AG04450 (cell line): Measurements from ENCODE around the gene MACROD2. TPM values are rescaled to one million over a fixed set of nuclear protein-coding genes. Genes with fewer than 3 reads are reported as not detected.

Source experiments
- CTCF ChIA-PET: fragments of 300-600, 350-600 bp; formaldehyde crosslinking; extraction: SDS; loops from one replicate; lab custom pipeline; 2022; ENCODE audit warnings: antibody characterized with exemption, inconsistent platforms; lab: Charles Lee
- POLR2A ChIA-PET: fragments of 350-600 bp; formaldehyde crosslinking; extraction: SDS; loops from one replicate; lab custom pipeline; 2021; ENCODE audit warnings: antibody characterized with exemption, inconsistent platforms; lab: Yijun Ruan, JAX
- DNase-seq: peaks from one replicate; pipeline ENCODE4 v3.0.0-alpha.2; 2011; ENCODE audit warnings: low read depth, low spot score
- H3K27ac ChIP-seq: one replicate; pipeline ENCODE4 v1.5.1; 2012; ENCODE audit warnings: low read depth, low read length, control low read depth
- H3K27me3 ChIP-seq: one replicate; pipeline ENCODE4 v1.6.0; 2012; ENCODE audit warnings: low read length; ENCODE audit not compliant: control insufficient read depth, insufficient read depth
- H3K4me3 ChIP-seq: 2 replicates; pipeline ENCODE4 v1.5.1; 2011; ENCODE audit warnings: mild to moderate bottlenecking, low read depth, low read length, control low read depth
- H3K9me3 ChIP-seq: 2 replicates; pipeline ENCODE4 v1.5.1; 2012; ENCODE audit warnings: low read length; ENCODE audit not compliant: control insufficient read depth, insufficient read depth
- polyA plus RNA-seq: library from polyadenylated mRNA; depleted of rRNA; stranded (reverse); fragments of >200 nt; gene quantifications from 2 replicates; pipeline ENCODE4 v1.2.3, GENCODE V29; 2011
- TF ChIP-seq, protein P1 (sequence below): IDR thresholded peaks from 2 replicates; pipeline ENCODE4 v1.5.1; 2011; ENCODE audit warnings: low read depth, low read length, control low read depth, inconsistent platforms

Gene MACROD2
- polyA plus RNA-seq, 1 experiment: 0.02 TPM

GRCh38 chr20:15288106-15288505, 1292.8 kb downstream of the MACROD2 start:
- no peaks in the 10 kb centered on the region for H3K9me3 ChIP-seq
- TF ChIP-seq, protein P1, sequence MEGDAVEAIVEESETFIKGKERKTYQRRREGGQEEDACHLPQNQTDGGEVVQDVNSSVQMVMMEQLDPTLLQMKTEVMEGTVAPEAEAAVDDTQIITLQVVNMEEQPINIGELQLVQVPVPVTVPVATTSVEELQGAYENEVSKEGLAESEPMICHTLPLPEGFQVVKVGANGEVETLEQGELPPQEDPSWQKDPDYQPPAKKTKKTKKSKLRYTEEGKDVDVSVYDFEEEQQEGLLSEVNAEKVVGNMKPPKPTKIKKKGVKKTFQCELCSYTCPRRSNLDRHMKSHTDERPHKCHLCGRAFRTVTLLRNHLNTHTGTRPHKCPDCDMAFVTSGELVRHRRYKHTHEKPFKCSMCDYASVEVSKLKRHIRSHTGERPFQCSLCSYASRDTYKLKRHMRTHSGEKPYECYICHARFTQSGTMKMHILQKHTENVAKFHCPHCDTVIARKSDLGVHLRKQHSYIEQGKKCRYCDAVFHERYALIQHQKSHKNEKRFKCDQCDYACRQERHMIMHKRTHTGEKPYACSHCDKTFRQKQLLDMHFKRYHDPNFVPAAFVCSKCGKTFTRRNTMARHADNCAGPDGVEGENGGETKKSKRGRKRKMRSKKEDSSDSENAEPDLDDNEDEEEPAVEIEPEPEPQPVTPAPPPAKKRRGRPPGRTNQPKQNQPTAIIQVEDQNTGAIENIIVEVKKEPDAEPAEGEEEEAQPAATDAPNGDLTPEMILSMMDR: no peak
- POLR2A ChIA-PET: no interaction called here
- no peaks in the 10 kb centered on the region for H3K27me3 ChIP-seq
- CTCF ChIA-PET: no interaction called here
- DNase-seq: no peak
- no peak overlapping the region for H3K27ac ChIP-seq
- H3K4me3 ChIP-seq: no peak overlapping the region

GRCh38 chr20:15289337-15289736, 1294.0 kb downstream of the MACROD2 start:
- no peak for DNase-seq
- H3K9me3 ChIP-seq: no peaks in the 10 kb centered on the region
- H3K4me3 ChIP-seq: no peak overlapping the region
- CTCF ChIA-PET: no interaction called here
- POLR2A ChIA-PET: no interaction called here
- no peaks in the 10 kb centered on the region for H3K27me3 ChIP-seq
- TF ChIP-seq, protein P1: no peak
- no peak overlapping the region for H3K27ac ChIP-seq

- CTCF ChIA-PET: no interaction called here
- POLR2A ChIA-PET: no interaction called here
- Histone ChIP-seq H3K27ac (no peak overlapping the region), H3K27me3 (no peaks in the 10 kb centered on the region), H3K9me3 (no peaks in the 10 kb centered on the region), H3K4me3 (no peak overlapping the region)
- TF ChIP-seq, protein P1: no peak
- no peak for DNase-seq
Observed at GRCh38 chr20:15292405-15292804, 1297.1 kb downstream of the MACROD2 start.

DNA sequence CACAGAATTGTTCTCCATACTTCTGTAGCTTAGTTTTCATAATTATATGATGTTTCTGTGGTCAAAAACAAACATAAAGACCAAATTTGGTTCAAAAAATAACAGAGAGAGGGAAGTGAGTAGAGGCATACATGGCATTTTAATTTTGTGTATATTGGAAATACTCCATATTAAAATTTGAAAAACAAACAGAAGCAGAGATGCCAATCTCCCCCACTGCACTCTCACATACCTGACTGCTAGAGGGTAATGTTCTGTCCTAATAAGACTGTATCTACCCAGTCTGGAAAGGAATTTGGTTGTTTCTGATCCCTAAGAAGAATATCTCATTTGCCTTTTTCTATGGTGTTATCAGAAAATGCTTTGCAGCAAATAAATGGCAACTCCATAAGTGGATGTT, 1301.1 kb downstream of the MACROD2 start:
- ChIA-PET POLR2A (no interaction called here), CTCF (no interaction called here)
- Histone ChIP-seq H3K27me3 (no peaks in the 10 kb centered on the region), H3K27ac (no peak overlapping the region), H3K9me3 (no peaks in the 10 kb centered on the region; the same call in 1 of the 2 replicates), H3K4me3 (no peak overlapping the region)
- TF ChIP-seq, protein P1: no peak
- DNase-seq: no peak

GRCh38 chr20:15297059-15297875, 1302.0 kb downstream of the MACROD2 start:
- TF ChIP-seq, protein P1: no peak
- CTCF ChIA-PET: no interaction called here
- POLR2A ChIA-PET: no interaction called here

More at GRCh38 chr20:15297059-15297875, 1302.0 kb downstream of the MACROD2 start:
- no peak overlapping the region for H3K4me3 ChIP-seq
- no peak overlapping the region for H3K27ac ChIP-seq
- H3K27me3 ChIP-seq: no peaks in the 10 kb centered on the region
- no peaks in the 10 kb centered on the region; the same call in 1 of the 2 replicates for H3K9me3 ChIP-seq
- DNase-seq: no peak
